Loucy (cell line): Measurements from ENCODE around the gene GPRIN2.

ENCODE experiments used
- CTCF ChIP-seq: fragments of 200-600 bp; sonication (generic); conservative IDR thresholded peaks from 2 replicates; pipeline ENCODE4 v1.5.1; 2014; ENCODE audit warnings: mild to moderate bottlenecking, antibody characterized with exemption, low read length
- EZH2phosphoT487 ChIP-seq: fragments of 200-600 bp; IDR thresholded peaks from 2 replicates; pipeline ENCODE4 v1.6.1; 2018; ENCODE audit warnings: antibody characterized with exemption, mild to moderate bottlenecking, moderate library complexity, borderline replicate concordance

- no peak for TF ChIP-seq CTCF
- no peak for TF ChIP-seq EZH2phosphoT487
Observed at GRCh38 chr10:46550795-46551700, 5.4 kb downstream of the GPRIN2 start.
